Activated CD4-positive, alpha-beta T cell treated with anti-CD3 and anti-CD28 coated beads, Interleukin-2, amount 10 ng/mL, durations not matched to agents 24 days and 14 days (primary cell): ENCODE measurements around the gene SYTL2. TPM values are rescaled to one million over a fixed set of nuclear protein-coding genes. Genes with fewer than 3 reads are reported as not detected.
"Not testable (repeated sequence)": the region's sequence is repeated elsewhere in the genome, so short reads cannot be mapped to it uniquely, and the experiment has no call there.

Experiments used
- DNase-seq: peaks from one replicate; pipeline ENCODE4 v3.0.0; 2022
- H3K27ac Mint-ChIP-seq: one replicate; pipeline ENCODE4 v1.8.0; 2022; ENCODE audit warnings: mild to moderate bottlenecking, mixed read lengths
- H3K27me3 Mint-ChIP-seq: one replicate; pipeline ENCODE4 v1.8.0; 2022; ENCODE audit warnings: mixed read lengths
- H3K36me3 Mint-ChIP-seq: one replicate; pipeline ENCODE4 v1.8.0; 2022; ENCODE audit warnings: low read depth, mild to moderate bottlenecking, mixed read lengths
- H3K4me1 Mint-ChIP-seq: one replicate; pipeline ENCODE4 v1.8.0; 2021; ENCODE audit warnings: mixed read lengths
- H3K4me3 Mint-ChIP-seq: one replicate; pipeline ENCODE4 v1.8.0; 2022; ENCODE audit warnings: mild to moderate bottlenecking, moderate library complexity, mixed read lengths
- H3K9me3 Mint-ChIP-seq: one replicate; pipeline ENCODE4 v1.8.0; 2021; ENCODE audit warnings: mixed read lengths
- intact Hi-C: fragments of 100-400 bp; cut with micrococcal nuclease; formaldehyde crosslinking; loops from one replicate; pipeline ENCODE4 v1.15.1; 2023
- total RNA-seq: library from RNA; stranded (reverse); gene quantifications from 2 replicates; pipeline ENCODE4 v1.2.3, GENCODE V29; 2022

Gene SYTL2
- total RNA-seq, 1 donor from 2014 or later: 13.9 TPM

- peak; percentile 71 for DNase-seq
- H3K9me3 Mint-ChIP-seq: no peaks in the 10 kb centered on the region
- peak overlapping the region; percentile 97 for H3K4me3 Mint-ChIP-seq
- H3K27me3 Mint-ChIP-seq: peaks cover 2% of the 10 kb centered on the region
- peaks cover 55% of the 10 kb centered on the region for H3K36me3 Mint-ChIP-seq
- intact Hi-C loops: loop anchor here (10.0 kb wide), 2 partner anchors 402 to 632 kb away; partner anchors contain the start of gene PICALM
- H3K27ac Mint-ChIP-seq: peak overlapping the region; percentile 99
- H3K4me1 Mint-ChIP-seq: peaks cover 36% of the 10 kb centered on the region
These were observed 147.7 kb downstream of the SYTL2 start for GRCh38 chr11:85663080-85663752.

- H3K4me1 Mint-ChIP-seq: peaks cover 37% of the 10 kb centered on the region
- peaks cover 59% of the 10 kb centered on the region for H3K36me3 Mint-ChIP-seq
- no peak overlapping the region for H3K27ac Mint-ChIP-seq
- H3K27me3 Mint-ChIP-seq: peaks cover 2% of the 10 kb centered on the region
- H3K4me3 Mint-ChIP-seq: peak overlapping the region; percentile 78
- intact Hi-C loops: loop anchor here (10.0 kb wide), 2 partner anchors 403 to 633 kb away; partner anchors contain the start of gene PICALM
- H3K9me3 Mint-ChIP-seq: no peaks in the 10 kb centered on the region
- DNase-seq: peak; percentile 56
These were observed 148.8 kb downstream of the SYTL2 start for GRCh38 chr11:85661972-85662664.

- Mint-ChIP-seq H3K36me3 (peaks cover 61% of the 10 kb centered on the region), H3K9me3 (no peaks in the 10 kb centered on the region), H3K4me3 (no peak overlapping the region), H3K27me3 (no peaks in the 10 kb centered on the region), H3K4me1 (peaks cover 37% of the 10 kb centered on the region), H3K27ac (no peak overlapping the region)
- DNase-seq: peak; percentile 1
- intact Hi-C loops: no loop called here
These were observed 152.8 kb downstream of the SYTL2 start for GRCh38 chr11:85658180-85658579.

- no peak for DNase-seq
- peak overlapping the region; percentile 25 for H3K27ac Mint-ChIP-seq
- peaks cover 58% of the 10 kb centered on the region for H3K36me3 Mint-ChIP-seq
- no peaks in the 10 kb centered on the region for H3K27me3 Mint-ChIP-seq
- H3K9me3 Mint-ChIP-seq: no peaks in the 10 kb centered on the region
- no peak overlapping the region for H3K4me3 Mint-ChIP-seq
- peaks cover 39% of the 10 kb centered on the region for H3K4me1 Mint-ChIP-seq
- intact Hi-C loops: no loop called here
These were observed 154.2 kb downstream of the SYTL2 start for GRCh38 chr11:85656777-85657176.

- H3K27me3 Mint-ChIP-seq, DNase-seq, H3K4me3 Mint-ChIP-seq, H3K27ac Mint-ChIP-seq, intact Hi-C loops, H3K9me3 Mint-ChIP-seq: not testable (repeated sequence)
- Mint-ChIP-seq H3K36me3 (peaks cover 44% of the 10 kb centered on the region), H3K4me1 (peaks cover 30% of the 10 kb centered on the region)
These were observed 156.6 kb downstream of the SYTL2 start for GRCh38 chr11:85654343-85654742.

- no peaks in the 10 kb centered on the region for H3K9me3 Mint-ChIP-seq
- no peak overlapping the region for H3K4me3 Mint-ChIP-seq
- H3K27me3 Mint-ChIP-seq: no peaks in the 10 kb centered on the region
- peak overlapping the region; percentile 12 for H3K27ac Mint-ChIP-seq
- no peak for DNase-seq
- H3K36me3 Mint-ChIP-seq: peaks cover 34% of the 10 kb centered on the region
- H3K4me1 Mint-ChIP-seq: peaks cover 30% of the 10 kb centered on the region
- intact Hi-C loops: no loop called here
These were observed 158.0 kb downstream of the SYTL2 start for GRCh38 chr11:85652786-85653447.

- H3K4me3 Mint-ChIP-seq: no peak overlapping the region
- no peaks in the 10 kb centered on the region for H3K9me3 Mint-ChIP-seq
- no peaks in the 10 kb centered on the region for H3K27me3 Mint-ChIP-seq
- peaks cover 25% of the 10 kb centered on the region for H3K4me1 Mint-ChIP-seq
- no peak overlapping the region for H3K27ac Mint-ChIP-seq
- intact Hi-C loops: no loop called here
- H3K36me3 Mint-ChIP-seq: peaks cover 26% of the 10 kb centered on the region
- DNase-seq: no peak
These were observed 159.8 kb downstream of the SYTL2 start for GRCh38 chr11:85651118-85651517.

- no peaks in the 10 kb centered on the region for H3K9me3 Mint-ChIP-seq
- H3K36me3 Mint-ChIP-seq: peaks cover 16% of the 10 kb centered on the region
- intact Hi-C loops: loop anchor here (1.0 kb wide), 2 partner anchors 17 to 19 kb away; partner anchors contain the start of gene TMEM126B
- DNase-seq: peak; percentile 97
- peak within 1 kb of the TSS; percentile 98 for H3K4me3 Mint-ChIP-seq
- peaks cover 23% of the 10 kb centered on the region for H3K27me3 Mint-ChIP-seq
- H3K27ac Mint-ChIP-seq: peak within 1 kb of the TSS; percentile 98
- peaks cover 15% of the 10 kb centered on the region for H3K4me1 Mint-ChIP-seq
These were observed 163.2 kb downstream of the SYTL2 start, which contains the start of gene TMEM126A for GRCh38 chr11:85647604-85648299. Gene TMEM126A, plus strand, starts transcription at chr11:85647967. Its CDS starts 2,289 bp downstream, at chr11:85650256.

GRCh38 chr11:85647078-85647477 is 163.9 kb downstream of the SYTL2 start:
- H3K27ac Mint-ChIP-seq: peak overlapping the region; percentile 98
- intact Hi-C loops: loop anchor here (1.0 kb wide), 1 partner anchor 19 kb away; the partner anchor contains the start of gene TMEM126B
- H3K4me1 Mint-ChIP-seq: peaks cover 13% of the 10 kb centered on the region
- peaks cover 13% of the 10 kb centered on the region for H3K36me3 Mint-ChIP-seq
- H3K27me3 Mint-ChIP-seq: peaks cover 26% of the 10 kb centered on the region
- H3K4me3 Mint-ChIP-seq: peak overlapping the region; percentile 98
- H3K9me3 Mint-ChIP-seq: no peaks in the 10 kb centered on the region
- DNase-seq: peak; percentile 54

Other genes starting within 250 kb of the SYTL2 start
- gene DLG2, start 183.8 kb downstream of the SYTL2 start, total RNA-seq: 0.99 and 1.0 TPM in 2 replicates
- gene TMEM126B, start 182.5 kb downstream of the SYTL2 start, total RNA-seq: 52.2 and 54.4 TPM in 2 replicates
- 52.1 and 52.5 TPM in 2 replicates for gene TMEM126A, start 163.2 kb downstream of the SYTL2 start, total RNA-seq
- 50.9 and 54.5 TPM in 2 replicates for gene CREBZF, start 146.0 kb downstream of the SYTL2 start, total RNA-seq
- 0.14 TPM in 1 of 2 replicates, not detected in the other for gene CCDC89, start 124.9 kb downstream of the SYTL2 start, total RNA-seq
- gene CCDC83, start 44.2 kb upstream of the SYTL2 start, total RNA-seq: not detected in 2 replicates